Kidney capillary endothelial cell (primary cell): Measurements from ENCODE around the gene C6orf15.
"Not testable (repeated sequence)": the region's sequence is repeated elsewhere in the genome, so short reads cannot be mapped to it uniquely, and the experiment has no call there.

Experiments used
- DNase-seq: peaks from one replicate; pipeline ENCODE4 v3.0.0-alpha.2; 2018; ENCODE audit warnings: low spot score

Gene C6orf15

GRCh38 chr6:31067891-31068668 lies 44.3 kb downstream of the C6orf15 start:
- DNase-seq, result not testable (repeated sequence)

DNA sequence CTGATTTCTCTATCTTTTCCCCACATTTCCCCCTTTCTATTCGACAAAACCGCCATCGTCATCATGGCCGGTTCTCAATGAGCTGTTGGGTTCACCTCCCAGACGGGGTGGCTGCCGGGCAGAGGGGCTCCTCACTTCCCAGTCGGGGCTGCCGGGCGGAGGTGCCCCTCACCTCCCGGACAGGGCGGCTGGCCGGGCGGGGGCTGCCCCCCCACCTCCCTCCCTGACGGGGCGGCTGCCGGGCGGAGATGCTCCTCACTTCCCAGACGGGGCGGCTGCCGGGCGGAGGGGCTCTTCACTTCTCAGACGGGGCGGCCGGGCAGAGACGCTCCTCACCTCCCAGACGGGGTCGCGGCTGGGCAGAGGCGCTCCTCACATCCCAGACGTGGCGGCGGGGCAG lies 45.3 kb downstream of the C6orf15 start:
- DNase-seq, result not testable (repeated sequence)

GRCh38 chr6:31065556-31065955 lies 46.8 kb downstream of the C6orf15 start:
- no peak for DNase-seq

DNA sequence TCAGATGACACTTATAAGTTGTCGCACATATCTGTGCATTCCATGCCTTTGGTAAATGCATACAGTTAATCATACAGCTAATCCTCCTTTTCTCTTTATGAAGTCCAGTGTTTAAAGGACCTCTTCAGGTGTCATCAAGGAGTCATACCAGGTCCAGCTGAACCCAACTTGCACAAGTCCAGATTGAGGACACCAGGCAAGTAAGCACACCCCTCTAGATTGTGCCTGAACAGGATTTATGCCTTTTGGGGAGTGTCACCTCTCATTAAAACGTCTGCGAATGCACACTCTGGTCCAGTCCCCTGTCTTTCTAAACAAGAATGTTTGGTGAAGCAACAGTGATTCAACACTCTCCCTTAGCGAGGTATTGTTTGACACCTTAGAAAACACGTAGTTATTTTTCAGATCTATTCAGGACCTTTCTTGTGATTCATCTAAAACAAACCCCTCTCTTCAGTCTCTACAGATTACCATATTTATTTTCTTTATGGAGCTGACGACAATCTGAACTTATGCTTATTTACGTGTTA lies 48.4 kb downstream of the C6orf15 start:
- DNase-seq, result no peak
